HCEC 1CT (cell line): Measurements from ENCODE around the gene LAD1.

Experiments used
- DNase-seq: peaks from one replicate; pipeline ENCODE4 v3.0.0-alpha.2; 2017

Gene LAD1

DNA sequence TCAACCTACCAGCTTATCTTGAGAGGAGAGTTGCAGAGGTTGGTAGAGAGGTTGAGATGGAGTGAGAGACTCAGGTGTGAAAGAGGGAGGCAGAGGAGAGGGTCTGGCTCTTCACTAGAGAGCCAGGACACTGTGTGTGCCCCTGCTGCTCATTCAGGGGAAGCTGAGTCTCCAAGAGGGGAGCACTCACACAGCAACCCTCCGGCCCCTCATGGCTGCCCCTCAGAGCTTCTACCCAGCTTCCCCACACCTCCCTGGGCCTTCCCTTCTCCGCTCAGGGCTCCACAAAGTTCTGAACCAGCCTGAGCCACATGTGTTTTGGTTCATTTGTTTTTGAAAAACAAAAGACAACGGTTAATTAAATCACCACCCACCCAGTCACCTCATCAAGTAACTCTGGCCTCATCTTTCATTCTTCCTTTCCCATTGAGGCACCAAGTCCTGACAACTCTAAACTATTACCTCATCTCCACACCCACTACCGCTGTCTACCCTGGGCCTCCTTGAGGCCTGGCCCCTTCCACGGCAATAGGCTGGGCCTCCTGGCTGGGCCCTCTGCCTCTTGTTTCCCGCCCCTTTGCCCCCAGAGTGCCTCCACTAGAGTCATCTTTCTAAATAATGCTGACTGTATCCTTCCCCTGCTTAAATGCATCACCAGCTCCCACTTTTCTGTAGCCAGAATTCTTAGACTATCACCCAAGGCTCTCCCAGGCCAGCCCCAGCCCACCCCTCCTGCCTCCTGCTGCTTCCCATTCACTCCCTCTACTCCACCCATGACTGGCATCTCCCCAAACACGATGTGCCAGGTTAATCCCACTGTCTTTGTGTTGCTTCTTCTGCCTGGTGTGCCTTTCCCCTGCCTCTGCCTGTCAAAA is 54.7 kb downstream of the LAD1 start:
- DNase-seq, result no peak

DNA sequence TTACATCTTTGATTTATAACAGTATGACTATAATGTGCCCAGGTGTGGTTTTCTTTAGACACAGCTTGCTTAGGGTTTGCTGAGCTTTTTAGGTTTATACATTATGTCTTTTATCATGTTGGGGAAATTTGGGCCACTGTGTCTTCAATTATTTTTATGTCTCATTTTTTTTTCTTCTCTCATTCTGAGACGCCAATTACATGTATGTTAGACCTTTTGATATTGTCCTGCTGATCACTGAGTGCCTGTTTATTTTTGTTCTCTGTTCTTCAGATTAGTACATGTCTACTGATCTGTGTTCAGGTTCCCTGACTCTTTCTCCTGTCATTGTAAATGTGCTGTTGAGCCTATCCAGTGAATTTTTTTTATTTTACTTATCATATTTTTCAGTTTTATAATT is 57.7 kb downstream of the LAD1 start:
- no peak for DNase-seq

DNA sequence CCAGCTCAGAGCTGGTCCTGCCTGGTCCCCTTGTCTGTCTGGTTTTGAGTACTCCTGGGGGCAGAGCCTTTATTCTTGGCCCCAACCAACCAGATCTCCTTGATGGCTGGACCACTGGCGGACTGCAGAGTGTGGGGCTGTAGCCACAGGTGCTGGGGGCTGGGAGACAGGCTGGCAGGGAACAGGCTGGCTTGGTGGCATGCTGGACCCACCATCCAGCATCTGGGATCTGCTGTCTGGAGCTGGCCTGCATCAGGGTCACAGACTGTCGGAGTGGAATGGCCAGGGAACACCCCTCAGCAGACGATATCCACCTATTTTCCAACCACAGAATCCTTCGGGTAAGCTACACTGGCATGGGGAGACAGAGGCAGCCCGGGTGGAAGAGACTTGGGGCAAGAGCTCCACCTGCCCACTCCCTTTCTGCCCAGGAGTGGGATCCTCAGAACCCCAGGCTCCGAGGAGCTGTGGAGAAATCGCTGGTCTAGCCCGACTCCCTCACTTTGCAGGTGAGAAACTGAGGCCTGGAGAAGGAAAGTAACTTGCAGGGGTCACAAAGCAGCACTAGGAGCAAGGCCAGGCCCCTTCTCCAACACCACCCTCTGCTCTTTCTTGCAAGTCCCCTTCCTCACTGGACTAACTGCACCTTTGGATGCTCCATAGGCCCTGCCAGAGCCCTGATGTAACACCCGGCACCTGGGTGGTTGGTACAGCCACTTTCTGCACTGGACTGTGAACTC is 62.2 kb downstream of the LAD1 start:
- no peak for DNase-seq

DNA sequence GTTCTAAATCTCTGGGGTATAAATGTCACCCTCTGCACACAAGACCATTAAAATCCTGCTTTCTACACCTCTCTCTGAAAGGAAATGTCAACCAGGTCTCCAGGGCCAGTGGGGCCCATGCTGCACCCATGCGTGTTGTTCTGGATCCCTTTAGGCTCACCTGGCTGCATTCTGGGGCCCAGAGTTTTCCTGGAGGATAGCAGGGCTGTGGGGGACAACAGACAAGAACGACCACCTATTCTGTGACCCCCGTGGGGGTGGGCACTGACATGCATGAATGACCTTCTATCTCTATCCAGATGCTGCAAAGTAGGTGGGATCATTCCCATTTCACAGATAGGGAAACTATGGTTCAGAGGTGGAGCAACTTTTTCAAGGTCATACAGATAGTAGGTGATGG is 63.2 kb downstream of the LAD1 start:
- DNase-seq, result no peak

DNA sequence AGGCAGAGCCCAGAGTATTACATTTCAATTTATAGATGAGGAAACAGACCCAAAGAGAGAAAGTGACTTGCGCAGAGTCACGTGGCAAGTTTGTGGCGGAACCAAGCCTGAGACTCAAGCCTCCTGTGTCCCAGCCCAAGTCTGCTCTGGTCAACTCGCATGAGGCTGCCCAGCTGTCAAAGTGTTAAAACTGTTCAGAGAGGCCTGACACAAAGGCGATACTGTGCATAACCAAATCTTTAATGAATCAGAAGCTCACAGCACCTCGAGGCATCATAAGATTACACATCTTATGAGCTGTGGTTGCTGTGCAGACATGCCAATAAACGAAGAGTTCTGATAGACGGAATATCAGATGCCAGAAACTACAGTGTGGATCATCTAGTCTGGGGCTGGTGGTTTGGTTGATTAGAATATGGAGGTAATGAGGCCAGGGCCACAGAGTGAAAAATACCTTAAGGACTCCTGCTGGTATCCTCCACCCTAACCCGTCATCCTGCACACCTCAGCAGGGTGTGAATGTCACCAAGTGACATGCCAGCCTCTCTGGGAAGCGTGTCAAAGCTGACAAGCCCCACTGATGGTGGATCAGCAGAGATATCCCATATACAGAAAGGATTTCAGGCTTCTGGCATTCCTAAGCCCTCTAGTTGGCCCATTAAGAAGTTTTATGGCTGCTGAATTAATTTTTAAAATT is 63.8 kb downstream of the LAD1 start:
- DNase-seq, result no peak

DNA sequence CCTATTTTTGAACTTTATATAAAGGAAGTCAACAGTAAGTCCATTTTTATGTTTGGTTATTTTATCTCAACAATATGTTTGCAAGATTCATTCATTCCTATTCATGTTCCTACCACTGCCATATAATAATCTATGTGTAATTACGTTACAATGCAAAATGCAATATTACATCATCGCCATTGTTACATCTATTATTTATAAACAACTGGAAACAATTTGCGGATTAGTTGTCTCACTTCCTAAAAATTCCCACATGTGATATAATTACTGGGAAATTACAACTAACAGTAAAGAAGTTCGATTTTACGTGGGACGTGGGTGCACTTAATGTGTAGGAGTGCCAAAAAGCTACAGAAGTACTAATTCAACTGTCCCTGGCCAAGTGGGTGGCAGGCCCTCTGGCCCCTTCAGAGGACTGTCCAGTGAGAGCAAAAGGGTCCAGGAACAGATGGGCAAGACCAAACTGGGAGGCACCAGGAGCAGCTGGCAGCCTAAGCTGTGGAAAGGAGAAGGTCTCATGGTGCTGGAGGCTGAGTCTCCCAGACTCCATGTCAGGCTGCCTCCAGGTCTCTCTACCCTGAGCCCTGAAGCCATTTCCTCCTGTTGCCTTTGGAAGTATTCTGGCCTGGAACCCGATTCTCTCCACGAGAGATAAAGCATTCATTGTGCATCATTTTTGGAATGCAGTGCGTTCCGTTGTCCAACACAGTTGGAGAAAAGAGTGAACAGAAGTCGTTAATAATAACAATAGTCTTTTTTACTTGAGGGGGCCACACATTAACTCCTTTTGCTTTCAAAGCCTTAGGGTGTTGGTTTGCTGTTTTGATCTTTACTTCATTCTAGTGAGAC is 64.6 kb downstream of the LAD1 start:
- DNase-seq, result no peak

DNA sequence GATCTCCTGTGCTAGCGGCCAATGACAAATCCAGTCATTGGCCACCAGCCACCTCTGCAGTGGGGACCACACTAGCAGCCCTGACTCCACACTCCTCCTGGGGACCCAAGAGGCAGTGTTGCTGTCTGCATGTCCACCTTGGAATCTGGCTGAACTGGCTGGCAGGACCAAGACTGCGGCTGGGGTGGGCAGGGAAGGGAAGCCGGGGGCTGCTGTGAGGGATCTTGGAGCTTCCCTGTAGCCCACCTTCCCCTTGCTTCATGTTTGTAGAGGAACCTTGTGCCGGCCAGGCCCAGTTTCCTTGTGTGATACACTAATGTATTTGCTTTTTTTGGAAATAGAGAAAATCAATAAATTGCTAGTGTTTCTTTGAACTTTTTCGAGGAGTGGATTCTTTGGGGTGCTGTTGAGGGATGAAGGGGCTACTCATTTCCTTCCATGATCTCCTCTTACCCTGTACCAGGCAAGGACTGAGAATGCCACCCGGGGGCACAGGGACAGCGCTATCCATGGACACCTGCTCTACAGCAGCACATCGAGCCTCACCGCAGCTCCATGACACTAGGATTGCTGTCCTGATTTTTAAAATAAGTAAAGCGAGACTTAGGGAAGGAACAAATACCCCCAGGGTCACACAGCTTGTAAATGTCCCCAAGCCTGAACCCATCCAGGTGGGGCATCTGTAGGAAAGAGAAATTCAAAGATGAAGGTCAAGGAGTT is 66.3 kb downstream of the LAD1 start:
- no peak for DNase-seq

DNA sequence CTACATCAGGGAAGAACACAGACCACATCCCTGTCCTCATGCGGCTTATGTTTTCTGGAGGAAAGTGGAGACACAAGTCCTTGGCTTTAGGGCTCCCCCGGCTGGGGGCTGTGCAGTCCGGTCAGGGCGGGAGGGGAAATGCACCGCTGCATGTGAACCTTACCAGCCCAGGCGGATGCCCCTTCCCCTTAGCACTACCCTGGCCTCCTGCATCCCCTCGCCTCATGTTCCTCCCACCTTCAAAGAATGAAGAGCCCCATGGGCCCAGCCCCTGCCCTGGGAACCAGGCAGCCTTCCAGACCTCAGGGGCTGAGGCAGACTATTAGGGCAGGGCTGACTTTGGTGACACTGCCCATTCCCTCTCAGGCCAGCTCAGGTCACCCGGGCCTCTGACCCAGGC is 67.1 kb downstream of the LAD1 start:
- DNase-seq, result no peak

DNA sequence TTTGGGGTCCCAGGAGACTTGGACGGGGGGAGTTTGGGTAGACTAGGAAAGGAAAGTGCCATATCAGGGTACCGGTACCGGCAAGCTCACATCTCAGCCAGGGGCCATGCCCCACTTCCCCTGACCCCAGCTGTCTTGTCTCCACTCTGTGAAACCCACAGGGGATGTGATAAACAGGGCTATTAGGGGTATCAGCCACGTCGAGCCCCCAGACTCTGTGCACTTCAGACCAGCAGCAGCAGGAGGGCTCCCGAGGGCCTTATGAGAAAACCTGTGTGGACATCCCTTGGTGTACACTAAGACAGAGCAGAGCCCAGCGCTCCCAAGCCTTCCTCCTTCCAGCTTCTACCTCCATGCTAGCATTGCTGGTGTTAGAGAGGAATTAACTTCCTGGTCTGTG is 68.0 kb downstream of the LAD1 start:
- DNase-seq, result no peak
